H9 (cell line): ENCODE measurements around the gene ABCG5. TPM values are rescaled to one million over a fixed set of nuclear protein-coding genes. Genes with fewer than 3 reads are reported as not detected.

ENCODE experiments used
- DNase-seq: peaks from one replicate; pipeline ENCODE4 v3.0.0-alpha.2; 2017
- H2AFZ ChIP-seq: one replicate; pipeline ENCODE4 v1.6.1; 2013; ENCODE audit warnings: mild to moderate bottlenecking, low read length, control low read depth, moderate library complexity
- H2AK5ac ChIP-seq: 2 replicates; pipeline ENCODE4 v1.6.1; 2013; ENCODE audit warnings: low read length, control low read depth, mixed read lengths; ENCODE audit not compliant: insufficient read length
- H2BK120ac ChIP-seq: one replicate; pipeline ENCODE4 v1.6.1; 2013; ENCODE audit warnings: low read depth, mild to moderate bottlenecking, low read length, control low read depth, inconsistent platforms; ENCODE audit not compliant: poor library complexity, severe bottlenecking
- H2BK12ac ChIP-seq: 2 replicates; pipeline ENCODE4 v1.6.1; 2013; ENCODE audit warnings: low read length, control low read depth, mixed read lengths, low read depth; ENCODE audit not compliant: insufficient read length
- H2BK15ac ChIP-seq: 2 replicates; pipeline ENCODE4 v1.6.1; 2013; ENCODE audit warnings: low read depth, low read length, control low read depth
- H2BK20ac ChIP-seq: one replicate; pipeline ENCODE4 v1.6.1; 2013; ENCODE audit warnings: low read depth, mild to moderate bottlenecking, low read length, control low read depth, inconsistent platforms; ENCODE audit not compliant: poor library complexity, severe bottlenecking
- H2BK5ac ChIP-seq: 2 replicates; pipeline ENCODE4 v1.6.1; 2013; ENCODE audit warnings: low read length, control low read depth, mixed read lengths; ENCODE audit not compliant: insufficient read length
- H3K14ac ChIP-seq: 2 replicates; pipeline ENCODE4 v1.6.1; 2013; ENCODE audit warnings: low read length, control low read depth; ENCODE audit not compliant: insufficient read depth
- H3K18ac ChIP-seq: 2 replicates; pipeline ENCODE4 v1.6.1; 2013; ENCODE audit warnings: low read depth, mild to moderate bottlenecking, mixed read lengths, low read length, control low read depth; ENCODE audit not compliant: insufficient read length
- H3K23ac ChIP-seq: 2 replicates; pipeline ENCODE4 v1.6.1; 2013; ENCODE audit warnings: low read length, control low read depth, mixed read lengths, low read depth; ENCODE audit not compliant: insufficient read length
- H3K23me2 ChIP-seq: 2 replicates; pipeline ENCODE4 v1.6.1; 2013; ENCODE audit warnings: low read depth, mild to moderate bottlenecking, mixed read lengths, low read length, control low read depth; ENCODE audit not compliant: insufficient read length, poor library complexity, severe bottlenecking
- H3K27ac ChIP-seq: 2 replicates; pipeline ENCODE4 v1.5.1; 2013; ENCODE audit warnings: low read length, control low read depth, mixed read lengths, low read depth; ENCODE audit not compliant: insufficient read length
- H3K27me3 ChIP-seq: 2 replicates; pipeline ENCODE4 v1.6.1; 2013; ENCODE audit warnings: low read length, control low read depth, inconsistent platforms; ENCODE audit not compliant: insufficient read depth
- H3K4ac ChIP-seq: 2 replicates; pipeline ENCODE4 v1.6.1; 2013; ENCODE audit warnings: low read depth, mild to moderate bottlenecking, control low read depth, inconsistent platforms, low read length, moderate library complexity
- H3K4me1 ChIP-seq: 2 replicates; pipeline ENCODE4 v1.6.1; 2013; ENCODE audit warnings: low read length, control low read depth, inconsistent platforms; ENCODE audit not compliant: insufficient read depth
- H3K4me2 ChIP-seq: 2 replicates; pipeline ENCODE4 v1.6.1; 2013; ENCODE audit warnings: low read length, control low read depth, mixed read lengths; ENCODE audit not compliant: insufficient read length, insufficient read depth
- H3K56ac ChIP-seq: 2 replicates; pipeline ENCODE4 v1.6.1; 2013; ENCODE audit warnings: low read depth, mild to moderate bottlenecking, mixed read lengths, low read length, control low read depth; ENCODE audit not compliant: insufficient read length
- H3K79me1 ChIP-seq: 2 replicates; pipeline ENCODE4 v1.6.1; 2013; ENCODE audit warnings: low read depth, mild to moderate bottlenecking, moderate library complexity, low read length, control low read depth, inconsistent platforms; ENCODE audit not compliant: insufficient read depth, poor library complexity, severe bottlenecking
- H3K79me2 ChIP-seq: 2 replicates; pipeline ENCODE4 v1.6.1; 2013; ENCODE audit warnings: low read length, control low read depth, inconsistent platforms; ENCODE audit not compliant: insufficient read depth
- H3K9ac ChIP-seq: 2 replicates; pipeline ENCODE4 v1.6.1; 2013; ENCODE audit warnings: low read length, control low read depth, mixed read lengths; ENCODE audit not compliant: insufficient read length; ENCODE audit errors: extremely low read depth
- H3K9me3 ChIP-seq: one replicate; pipeline ENCODE4 v1.6.1; 2013; ENCODE audit warnings: low read depth, low read length, inconsistent platforms; ENCODE audit not compliant: control insufficient read depth
- H3T11ph ChIP-seq: one replicate; pipeline ENCODE4 v1.6.1; 2013; ENCODE audit warnings: mild to moderate bottlenecking, low read length, control low read depth, inconsistent platforms
- H4K20me1 ChIP-seq: one replicate; pipeline ENCODE4 v1.6.1; 2013; ENCODE audit not compliant: control insufficient read depth, insufficient read length, insufficient read depth
- H4K5ac ChIP-seq: 2 replicates; pipeline ENCODE4 v1.6.1; 2013; ENCODE audit warnings: low read depth, mild to moderate bottlenecking, mixed read lengths, low read length, control low read depth; ENCODE audit not compliant: insufficient read length
- H4K8ac ChIP-seq: replicated peaks from 2 replicates; pipeline ENCODE4 v1.6.1; 2013; ENCODE audit warnings: low read length, control low read depth, mixed read lengths, low read depth; ENCODE audit not compliant: insufficient read length
- H4K91ac ChIP-seq: 2 replicates; pipeline ENCODE4 v1.6.1; 2013; ENCODE audit warnings: low read depth, mild to moderate bottlenecking, moderate library complexity, mixed read lengths, low read length, control low read depth; ENCODE audit not compliant: insufficient read length
- H3K27ac Mint-ChIP-seq, 3 experiments: 2 replicates in 2 of 3; 3 replicates in 1 of 3; pipeline ENCODE4 v1.8.0; 2020 to 2021; ENCODE audit warnings: mixed read lengths in 3 of 3, mild to moderate bottlenecking in 1 of 3, moderate library complexity in 1 of 3
- H3K27me3 Mint-ChIP-seq: 2 replicates; pipeline ENCODE4 v1.8.0; 2021; ENCODE audit warnings: low read depth, mild to moderate bottlenecking, moderate library complexity, mixed read lengths
- H3K36me3 Mint-ChIP-seq, 3 experiments: 2 replicates in 2 of 3; 3 replicates in 1 of 3; pipeline ENCODE4 v1.8.0; 2020 to 2021; ENCODE audit warnings: low read depth in 3 of 3, mixed read lengths in 3 of 3; ENCODE audit not compliant: insufficient read depth in 1 of 3
- H3K4me1 Mint-ChIP-seq, 2 experiments: 2 replicates each; pipeline ENCODE4 v1.8.0; 2020; ENCODE audit warnings: mixed read lengths in 2 of 2
- H3K4me3 Mint-ChIP-seq, 2 experiments: 2 replicates in 1 of 2; 3 replicates in 1 of 2; pipeline ENCODE4 v1.8.0; 2020 to 2021; ENCODE audit warnings: mild to moderate bottlenecking in 2 of 2, mixed read lengths in 2 of 2, moderate library complexity in 1 of 2
- H3K9me3 Mint-ChIP-seq, 2 experiments: 2 replicates in 1 of 2; 3 replicates in 1 of 2; pipeline ENCODE4 v1.8.0; 2020; ENCODE audit warnings: mild to moderate bottlenecking in 2 of 2, mixed read lengths in 2 of 2, moderate library complexity in 1 of 2
- WGBS: extraction: QIAGEN DNeasy Blood & Tissue Kit; methylation state at CpG from one replicate; pipeline ENCODE4 v1.1.7; 2013; ENCODE audit warnings: missing lambda C conversion rate, low lambda C conversion rate, mixed read lengths; ENCODE audit not compliant: insufficient read length; ENCODE audit errors: extremely low coverage; 5-methylcytosine and 5-hydroxymethylcytosine counted together
- total RNA-seq: library from RNA; stranded (reverse); gene quantifications from 2 replicates; pipeline ENCODE4 v1.2.1, GENCODE V29; 2021
- TF ChIP-seq, protein P1 (sequence below): fragments of 200-600 bp; sonication (generic); conservative IDR thresholded peaks from 3 replicates; pipeline ENCODE4 v1.8.0; 2021; ENCODE audit warnings: antibody characterized with exemption, mild to moderate bottlenecking

The ABCG5 gene
- total RNA-seq, 1 experiment from 2014 or later: not detected

DNA sequence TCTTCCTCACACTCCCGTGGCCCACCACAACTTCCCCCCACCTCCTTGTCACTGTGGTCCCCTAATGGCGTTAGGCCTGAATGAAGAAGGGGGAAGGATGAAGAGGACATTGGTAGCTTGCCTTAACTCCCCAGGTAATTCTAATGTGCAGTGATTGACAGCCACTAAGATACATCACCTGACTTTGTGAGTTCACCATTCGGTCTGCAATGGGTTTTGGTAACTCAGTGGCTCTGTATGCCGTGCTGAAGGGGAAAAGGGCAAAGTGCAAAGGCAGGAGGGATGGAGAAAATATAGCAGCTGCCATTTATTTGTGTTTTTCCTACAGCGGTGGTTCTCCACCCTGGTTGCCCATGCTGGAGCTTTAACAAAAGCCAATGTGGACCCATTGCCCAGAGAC lies 42.3 kb upstream of the ABCG5 start:
- no peak overlapping the region for H3K9ac ChIP-seq
- no peaks in the 10 kb centered on the region for H3K79me2 ChIP-seq
- TF ChIP-seq, protein P1, sequence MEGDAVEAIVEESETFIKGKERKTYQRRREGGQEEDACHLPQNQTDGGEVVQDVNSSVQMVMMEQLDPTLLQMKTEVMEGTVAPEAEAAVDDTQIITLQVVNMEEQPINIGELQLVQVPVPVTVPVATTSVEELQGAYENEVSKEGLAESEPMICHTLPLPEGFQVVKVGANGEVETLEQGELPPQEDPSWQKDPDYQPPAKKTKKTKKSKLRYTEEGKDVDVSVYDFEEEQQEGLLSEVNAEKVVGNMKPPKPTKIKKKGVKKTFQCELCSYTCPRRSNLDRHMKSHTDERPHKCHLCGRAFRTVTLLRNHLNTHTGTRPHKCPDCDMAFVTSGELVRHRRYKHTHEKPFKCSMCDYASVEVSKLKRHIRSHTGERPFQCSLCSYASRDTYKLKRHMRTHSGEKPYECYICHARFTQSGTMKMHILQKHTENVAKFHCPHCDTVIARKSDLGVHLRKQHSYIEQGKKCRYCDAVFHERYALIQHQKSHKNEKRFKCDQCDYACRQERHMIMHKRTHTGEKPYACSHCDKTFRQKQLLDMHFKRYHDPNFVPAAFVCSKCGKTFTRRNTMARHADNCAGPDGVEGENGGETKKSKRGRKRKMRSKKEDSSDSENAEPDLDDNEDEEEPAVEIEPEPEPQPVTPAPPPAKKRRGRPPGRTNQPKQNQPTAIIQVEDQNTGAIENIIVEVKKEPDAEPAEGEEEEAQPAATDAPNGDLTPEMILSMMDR: no peak
- H3K9me3 ChIP-seq: no peaks in the 10 kb centered on the region
- no peaks in the 10 kb centered on the region for H3K9me3 Mint-ChIP-seq
- no peak overlapping the region for H3T11ph ChIP-seq
- no peak for DNase-seq
- H3K4me1 ChIP-seq: peaks cover 4% of the 10 kb centered on the region
- H3K79me1 ChIP-seq: no peaks in the 10 kb centered on the region
- H3K56ac ChIP-seq: no peak overlapping the region
- H4K91ac ChIP-seq: no peak overlapping the region
- no peak overlapping the region for H2AFZ ChIP-seq
- H3K27me3 ChIP-seq: no peaks in the 10 kb centered on the region
- no peak overlapping the region for H3K4me3 Mint-ChIP-seq
- peaks cover 7% of the 10 kb centered on the region for H3K27me3 Mint-ChIP-seq
- no peak overlapping the region for H3K4me2 ChIP-seq
- H2BK15ac ChIP-seq: no peak overlapping the region
- H3K27ac Mint-ChIP-seq: no peak overlapping the region
- H3K14ac ChIP-seq: no peak overlapping the region
- H2BK12ac ChIP-seq: no peak overlapping the region
- WGBS: no CpG with 5 or more reads among the region's 5 CpGs
- H4K8ac ChIP-seq: no peak overlapping the region
- no peak overlapping the region for H3K27ac ChIP-seq
- H2AK5ac ChIP-seq: no peak overlapping the region
- no peak overlapping the region for H2BK20ac ChIP-seq
- no peak overlapping the region for H3K4ac ChIP-seq
- H4K20me1 ChIP-seq: no peaks in the 10 kb centered on the region
- peaks cover 4 to 13% of the 10 kb centered on the region in 2 experiments for H3K4me1 Mint-ChIP-seq
- peaks cover 0 to 4% (median 0%) of the 10 kb centered on the region in 3 experiments; a peak in 3 of 7 replicates for H3K36me3 Mint-ChIP-seq
- no peak overlapping the region for H2BK5ac ChIP-seq
- H2BK120ac ChIP-seq: no peak overlapping the region
- no peak overlapping the region for H4K5ac ChIP-seq
- H3K23ac ChIP-seq: no peak overlapping the region
- no peaks in the 10 kb centered on the region for H3K23me2 ChIP-seq
- no peak overlapping the region for H3K18ac ChIP-seq
